Liver (tissue), 9 donors: Measurements from ENCODE around the gene ENTREP3. TPM values are rescaled to one million over a fixed set of nuclear protein-coding genes. Genes with fewer than 3 reads are reported as not detected.
A peak's percentile ranks its signal among the peaks of the same experiment; 100 is the strongest.

Source experiments
- DNase-seq: peaks from one replicate; pipeline ENCODE4 v3.0.0-alpha.2; 2017; ENCODE audit warnings: low spot score
- H3K27ac ChIP-seq, 2 donors: one replicate each; pipeline ENCODE4 v1.7.0; 2013; ENCODE audit warnings: inconsistent platforms in 2 of 2, low read length in 2 of 2, control low read depth in 1 of 2, low read depth in 1 of 2, mild to moderate bottlenecking in 1 of 2
- H3K27me3 ChIP-seq, 4 donors: one replicate each; pipeline versions ENCODE4 v1.6.1 to v1.7.0; 2013; ENCODE audit warnings: low read length in 3 of 4, inconsistent platforms in 1 of 4, mild to moderate bottlenecking in 1 of 4, moderate library complexity in 1 of 4; ENCODE audit not compliant: control insufficient read depth in 4 of 4, insufficient read depth in 4 of 4
- H3K36me3 ChIP-seq, 4 donors: one replicate each; pipeline versions ENCODE4 v1.6.1 to v1.7.0; 2013; ENCODE audit warnings: low read length in 3 of 4, mild to moderate bottlenecking in 3 of 4, low read depth in 1 of 4, moderate library complexity in 1 of 4; ENCODE audit not compliant: control insufficient read depth in 4 of 4, insufficient read depth in 3 of 4
- H3K4me1 ChIP-seq, 4 donors: one replicate each; pipeline versions ENCODE4 v1.6.1 to v1.7.0; 2013; ENCODE audit warnings: low read length in 3 of 4, mild to moderate bottlenecking in 3 of 4, moderate library complexity in 1 of 4; ENCODE audit not compliant: control insufficient read depth in 4 of 4, insufficient read depth in 4 of 4
- H3K4me3 ChIP-seq, 3 donors: one replicate each; pipeline versions ENCODE4 v1.6.1 to v1.7.0; 2013; ENCODE audit warnings: low read length in 3 of 3, control low read depth in 1 of 3, low read depth in 1 of 3, mild to moderate bottlenecking in 1 of 3
- H3K9ac ChIP-seq, 2 donors: one replicate each; pipeline ENCODE4 v1.7.0; 2013; ENCODE audit warnings: low read length in 2 of 2, mild to moderate bottlenecking in 2 of 2, moderate library complexity in 2 of 2, control low read depth in 1 of 2, low read depth in 1 of 2
- H3K9me3 ChIP-seq, 4 donors: one replicate each; pipeline versions ENCODE4 v1.6.1 to v1.7.0; 2013; ENCODE audit warnings: low read length in 3 of 4; ENCODE audit not compliant: control insufficient read depth in 4 of 4
- EGR1 ChIP-seq, 2 donors: IDR thresholded peaks; 2 replicates each; pipeline ENCODE4 v1.6.1; 2016 to 2018; ENCODE audit warnings: antibody characterized with exemption in 2 of 2, low read depth in 2 of 2
- FOXA1 ChIP-seq: IDR thresholded peaks from 2 replicates; pipeline ENCODE4 v1.6.1; 2016; ENCODE audit warnings: antibody characterized with exemption
- FOXA2 ChIP-seq: IDR thresholded peaks from 2 replicates; pipeline ENCODE4 v1.6.1; 2016; ENCODE audit warnings: antibody characterized with exemption
- GABPA ChIP-seq, 2 donors: IDR thresholded peaks in 1 of 2; conservative IDR thresholded peaks in 1 of 2; 2 replicates each; pipeline ENCODE4 v1.6.1; 2016; ENCODE audit warnings: antibody characterized with exemption in 2 of 2, mild to moderate bottlenecking in 1 of 2, moderate library complexity in 1 of 2
- HNF4A ChIP-seq, 2 donors: conservative IDR thresholded peaks; 2 replicates each; pipeline ENCODE4 v1.6.1; 2016; ENCODE audit warnings: antibody characterized with exemption in 2 of 2, mild to moderate bottlenecking in 2 of 2
- HNF4G ChIP-seq: IDR thresholded peaks from 2 replicates; pipeline ENCODE4 v1.6.1; 2016; ENCODE audit warnings: antibody characterized with exemption
- JUND ChIP-seq, 2 donors: IDR thresholded peaks; 2 replicates each; pipeline ENCODE4 v1.6.1; 2016; ENCODE audit warnings: antibody characterized with exemption in 2 of 2
- NR2F2 ChIP-seq: IDR thresholded peaks from 2 replicates; pipeline ENCODE4 v1.6.1; 2016; ENCODE audit warnings: antibody characterized with exemption
- RAD21 ChIP-seq, 2 donors: IDR thresholded peaks; 2 replicates each; pipeline ENCODE4 v1.6.1; 2016; ENCODE audit warnings: antibody characterized with exemption in 2 of 2, mild to moderate bottlenecking in 2 of 2
- RXRA ChIP-seq, 2 donors: IDR thresholded peaks; 2 replicates each; pipeline ENCODE4 v1.6.1; 2017 to 2018; ENCODE audit warnings: antibody characterized with exemption in 2 of 2, mild to moderate bottlenecking in 1 of 2
- SP1 ChIP-seq: IDR thresholded peaks from 2 replicates; pipeline ENCODE4 v1.6.1; 2018; ENCODE audit warnings: antibody characterized with exemption, mild to moderate bottlenecking
- TAF1 ChIP-seq: conservative IDR thresholded peaks from 2 replicates; pipeline ENCODE4 v1.6.1; 2016; ENCODE audit warnings: antibody characterized with exemption, mild to moderate bottlenecking
- YY1 ChIP-seq: IDR thresholded peaks from 2 replicates; pipeline ENCODE4 v1.6.1; 2016; ENCODE audit warnings: antibody characterized with exemption, mild to moderate bottlenecking
- WGBS: extraction: QIAGEN DNeasy Blood & Tissue Kit; methylation state at CpG from one replicate; pipeline ENCODE4 v1.1.7; 2013; 5-methylcytosine and 5-hydroxymethylcytosine counted together
- polyA plus RNA-seq, 2 donors: library from polyadenylated mRNA; stranded (reverse) in 1 of 2; unstranded in 1 of 2; fragments of 200-250 nt in 1 of 2; fragments of >200 nt in 1 of 2; fragmentation: Nextera tagmentation in 1 of 2; extraction: Ambion mirVana in 1 of 2; gene quantifications; one replicate each; pipeline versions ENCODE4 v1.2.1 to v1.2.3, GENCODE V29; 2013 to 2015
- total RNA-seq, 2 donors: library from RNA; depleted of rRNA; stranded (reverse); fragments of >200 nt; gene quantifications; one replicate each; pipeline ENCODE4 v1.2.3, GENCODE V29; 2014
- TF ChIP-seq, protein P1 (sequence below): IDR thresholded peaks from 2 replicates; pipeline ENCODE4 v1.6.1; 2016; ENCODE audit warnings: antibody characterized with exemption
- TF ChIP-seq, protein P2 (sequence below): fragments of 150-350 bp; IDR thresholded peaks from 2 replicates; pipeline ENCODE4 v1.5.1; 2017; ENCODE audit warnings: improper control_type of control experiment, low read depth, low read length; ENCODE audit not compliant: missing input control
- TF ChIP-seq, protein P3 (sequence below): IDR thresholded peaks from 2 replicates; pipeline ENCODE4 v1.6.1; 2016; ENCODE audit warnings: antibody characterized with exemption, mild to moderate bottlenecking
- TF ChIP-seq, protein P4 (sequence below): IDR thresholded peaks from 2 replicates; pipeline ENCODE4 v1.6.1; 2016; ENCODE audit warnings: antibody characterized with exemption
- TF ChIP-seq, protein P5 (sequence below): IDR thresholded peaks from 2 replicates; pipeline ENCODE4 v1.6.1; 2016; ENCODE audit warnings: antibody characterized with exemption
- donor health status: healthy.
- donor health status: healthy.
- donor health status: healthy.
- donor health status: healthy.
- donor health status: healthy.

ENTREP3 gene
- total and polyA plus RNA-seq, 4 donors, result 2.8 to 7.9 (median 3.5) TPM

DNA sequence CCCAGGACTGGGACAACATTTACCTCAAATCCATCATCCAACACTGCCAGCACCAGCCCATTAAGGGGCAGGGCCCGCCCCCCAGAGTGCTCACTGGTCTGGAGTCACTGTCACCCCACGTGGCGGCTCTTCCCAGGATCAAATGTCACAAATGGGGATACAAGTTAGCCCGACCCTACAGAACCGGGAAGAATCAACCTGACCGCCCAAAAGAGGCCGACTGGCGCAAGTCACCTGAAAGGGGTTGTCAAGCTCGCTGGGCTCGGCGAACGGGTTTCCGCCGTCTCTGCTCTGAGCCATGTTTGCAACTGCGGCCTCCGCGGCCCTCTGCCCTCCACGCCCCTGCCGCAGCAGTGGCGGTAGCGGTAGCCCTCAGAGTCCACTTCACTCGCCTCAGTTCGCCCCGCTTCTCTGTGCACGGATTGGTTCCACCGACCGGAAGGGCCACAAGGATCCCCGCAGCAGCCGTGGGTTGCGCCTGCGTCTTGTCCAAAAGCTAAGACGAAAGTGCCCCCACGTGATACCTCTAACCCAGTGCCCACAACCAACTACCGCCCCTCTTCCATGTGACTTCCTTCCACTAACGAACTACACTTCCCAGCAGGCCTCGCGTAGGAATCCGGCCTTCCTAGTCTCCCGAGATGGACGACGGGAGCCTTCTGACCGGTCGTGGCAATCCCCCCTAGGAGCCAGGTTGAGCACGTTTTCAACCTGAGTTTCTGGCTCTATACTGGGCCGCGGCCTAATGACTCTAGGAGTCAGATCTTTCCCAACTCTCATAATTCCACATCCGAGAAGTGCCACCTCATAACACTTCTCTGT is 6.8 kb upstream of the ENTREP3 start, which contains the start of gene SCAMP3:
Gene SCAMP3 (minus strand): TSS at position 509 of the 822 bp plus-strand sequence. CDS start 209 bp downstream, at position 300.
- Histone ChIP-seq H3K27me3 (no peaks in the 10 kb centered on the region), H3K9me3 (no peaks in the 10 kb centered on the region), H3K36me3 (peaks cover 4 to 45% (median 36%) of the 10 kb centered on the region in 4 donors), H3K27ac (peak within 1 kb of the TSS; percentile 65 to 87), H3K9ac (peak within 1 kb of the TSS; percentile 63 to 88), H3K4me1 (peaks cover 0 to 23% (median 16%) of the 10 kb centered on the region in 4 donors), H3K4me3 (peak within 1 kb of the TSS; percentile 88 to 99 (median 91))
- TF ChIP-seq FOXA1 (no peak), NR2F2 (peak; percentile 42), GABPA (IDR thresholded peaks at IDR 0.05 in 1 of 2, conservative IDR thresholded peaks at IDR 0.05 in 1 of 2) (peak; percentile 51 to 95), RAD21 (IDR thresholded peaks at IDR 0.05) (peak in 1 of 2 donors; percentile 45), JUND (IDR thresholded peaks at IDR 0.05) (peak in 1 of 2 donors; percentile 81), RXRA (IDR thresholded peaks at IDR 0.05) (peak; percentile 60 to 74), HNF4A (conservative IDR thresholded peaks at IDR 0.05) (peak; percentile 37 to 72), HNF4G (peak; percentile 34), EGR1 (IDR thresholded peaks at IDR 0.05; ENCODE audit: low read depth in 2 of 2) (peak in 1 of 2 donors; percentile 47), FOXA2 (no peak), TAF1 (peak; percentile 63), SP1 (peak; percentile 66), YY1 (peak; percentile 86)
- TF ChIP-seq, protein P1, sequence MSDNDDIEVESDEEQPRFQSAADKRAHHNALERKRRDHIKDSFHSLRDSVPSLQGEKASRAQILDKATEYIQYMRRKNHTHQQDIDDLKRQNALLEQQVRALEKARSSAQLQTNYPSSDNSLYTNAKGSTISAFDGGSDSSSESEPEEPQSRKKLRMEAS, result peak; percentile 60
- TF ChIP-seq, protein P2, sequence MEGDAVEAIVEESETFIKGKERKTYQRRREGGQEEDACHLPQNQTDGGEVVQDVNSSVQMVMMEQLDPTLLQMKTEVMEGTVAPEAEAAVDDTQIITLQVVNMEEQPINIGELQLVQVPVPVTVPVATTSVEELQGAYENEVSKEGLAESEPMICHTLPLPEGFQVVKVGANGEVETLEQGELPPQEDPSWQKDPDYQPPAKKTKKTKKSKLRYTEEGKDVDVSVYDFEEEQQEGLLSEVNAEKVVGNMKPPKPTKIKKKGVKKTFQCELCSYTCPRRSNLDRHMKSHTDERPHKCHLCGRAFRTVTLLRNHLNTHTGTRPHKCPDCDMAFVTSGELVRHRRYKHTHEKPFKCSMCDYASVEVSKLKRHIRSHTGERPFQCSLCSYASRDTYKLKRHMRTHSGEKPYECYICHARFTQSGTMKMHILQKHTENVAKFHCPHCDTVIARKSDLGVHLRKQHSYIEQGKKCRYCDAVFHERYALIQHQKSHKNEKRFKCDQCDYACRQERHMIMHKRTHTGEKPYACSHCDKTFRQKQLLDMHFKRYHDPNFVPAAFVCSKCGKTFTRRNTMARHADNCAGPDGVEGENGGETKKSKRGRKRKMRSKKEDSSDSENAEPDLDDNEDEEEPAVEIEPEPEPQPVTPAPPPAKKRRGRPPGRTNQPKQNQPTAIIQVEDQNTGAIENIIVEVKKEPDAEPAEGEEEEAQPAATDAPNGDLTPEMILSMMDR, result no peak
- TF ChIP-seq, protein P3, sequence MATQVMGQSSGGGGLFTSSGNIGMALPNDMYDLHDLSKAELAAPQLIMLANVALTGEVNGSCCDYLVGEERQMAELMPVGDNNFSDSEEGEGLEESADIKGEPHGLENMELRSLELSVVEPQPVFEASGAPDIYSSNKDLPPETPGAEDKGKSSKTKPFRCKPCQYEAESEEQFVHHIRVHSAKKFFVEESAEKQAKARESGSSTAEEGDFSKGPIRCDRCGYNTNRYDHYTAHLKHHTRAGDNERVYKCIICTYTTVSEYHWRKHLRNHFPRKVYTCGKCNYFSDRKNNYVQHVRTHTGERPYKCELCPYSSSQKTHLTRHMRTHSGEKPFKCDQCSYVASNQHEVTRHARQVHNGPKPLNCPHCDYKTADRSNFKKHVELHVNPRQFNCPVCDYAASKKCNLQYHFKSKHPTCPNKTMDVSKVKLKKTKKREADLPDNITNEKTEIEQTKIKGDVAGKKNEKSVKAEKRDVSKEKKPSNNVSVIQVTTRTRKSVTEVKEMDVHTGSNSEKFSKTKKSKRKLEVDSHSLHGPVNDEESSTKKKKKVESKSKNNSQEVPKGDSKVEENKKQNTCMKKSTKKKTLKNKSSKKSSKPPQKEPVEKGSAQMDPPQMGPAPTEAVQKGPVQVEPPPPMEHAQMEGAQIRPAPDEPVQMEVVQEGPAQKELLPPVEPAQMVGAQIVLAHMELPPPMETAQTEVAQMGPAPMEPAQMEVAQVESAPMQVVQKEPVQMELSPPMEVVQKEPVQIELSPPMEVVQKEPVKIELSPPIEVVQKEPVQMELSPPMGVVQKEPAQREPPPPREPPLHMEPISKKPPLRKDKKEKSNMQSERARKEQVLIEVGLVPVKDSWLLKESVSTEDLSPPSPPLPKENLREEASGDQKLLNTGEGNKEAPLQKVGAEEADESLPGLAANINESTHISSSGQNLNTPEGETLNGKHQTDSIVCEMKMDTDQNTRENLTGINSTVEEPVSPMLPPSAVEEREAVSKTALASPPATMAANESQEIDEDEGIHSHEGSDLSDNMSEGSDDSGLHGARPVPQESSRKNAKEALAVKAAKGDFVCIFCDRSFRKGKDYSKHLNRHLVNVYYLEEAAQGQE, result peak; percentile 37
- TF ChIP-seq, protein P4, sequence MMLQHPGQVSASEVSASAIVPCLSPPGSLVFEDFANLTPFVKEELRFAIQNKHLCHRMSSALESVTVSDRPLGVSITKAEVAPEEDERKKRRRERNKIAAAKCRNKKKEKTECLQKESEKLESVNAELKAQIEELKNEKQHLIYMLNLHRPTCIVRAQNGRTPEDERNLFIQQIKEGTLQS, result peak; percentile 35
- TF ChIP-seq, protein P5, sequence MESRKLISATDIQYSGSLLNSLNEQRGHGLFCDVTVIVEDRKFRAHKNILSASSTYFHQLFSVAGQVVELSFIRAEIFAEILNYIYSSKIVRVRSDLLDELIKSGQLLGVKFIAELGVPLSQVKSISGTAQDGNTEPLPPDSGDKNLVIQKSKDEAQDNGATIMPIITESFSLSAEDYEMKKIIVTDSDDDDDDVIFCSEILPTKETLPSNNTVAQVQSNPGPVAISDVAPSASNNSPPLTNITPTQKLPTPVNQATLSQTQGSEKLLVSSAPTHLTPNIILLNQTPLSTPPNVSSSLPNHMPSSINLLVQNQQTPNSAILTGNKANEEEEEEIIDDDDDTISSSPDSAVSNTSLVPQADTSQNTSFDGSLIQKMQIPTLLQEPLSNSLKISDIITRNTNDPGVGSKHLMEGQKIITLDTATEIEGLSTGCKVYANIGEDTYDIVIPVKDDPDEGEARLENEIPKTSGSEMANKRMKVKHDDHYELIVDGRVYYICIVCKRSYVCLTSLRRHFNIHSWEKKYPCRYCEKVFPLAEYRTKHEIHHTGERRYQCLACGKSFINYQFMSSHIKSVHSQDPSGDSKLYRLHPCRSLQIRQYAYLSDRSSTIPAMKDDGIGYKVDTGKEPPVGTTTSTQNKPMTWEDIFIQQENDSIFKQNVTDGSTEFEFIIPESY, result peak; percentile 97
- under 1% methylated on average over 47 of the region's 47 CpGs for WGBS
- peak; percentile 83 for DNase-seq
